Right lobe of liver (tissue), 6 donors: ENCODE results near the gene LIF. TPM values are rescaled to one million over a fixed set of nuclear protein-coding genes. Genes with fewer than 3 reads are reported as not detected.

Experiments used
- ATAC-seq, 4 donors: fragments of 200-7000 bp; cut with Tn5 transposase; one replicate each; pipeline ENCODE4 v1.9.1; 2020; ENCODE audit warnings: mild to moderate bottlenecking in 4 of 4, moderate library complexity in 4 of 4
- DNase-seq, 3 donors: peaks; one replicate each; pipeline ENCODE4 v3.0.0-alpha.2; 2020
- H3K27ac ChIP-seq, 3 donors: fragments of 200-600 bp; one replicate each; pipeline ENCODE4 v1.8.0; 2022
- H3K27me3 ChIP-seq, 2 donors: fragments of 200-600 bp; one replicate each; pipeline ENCODE4 v1.8.0; 2022
- H3K36me3 ChIP-seq, 4 donors: fragments of 200-600 bp; sonication (generic) in 1 of 4; one replicate each; pipeline versions ENCODE4 v1.5.1 to v1.8.0; 2017 to 2022; ENCODE audit warnings: control low read depth in 1 of 4
- H3K4me1 ChIP-seq, 4 donors: fragments of 200-600 bp; sonication (generic) in 1 of 4; one replicate each; pipeline versions ENCODE4 v1.5.1 to v1.8.0; 2017 to 2022; ENCODE audit warnings: control low read depth in 1 of 4
- H3K4me3 ChIP-seq, 3 donors: fragments of 200-600 bp; one replicate each; pipeline ENCODE4 v1.8.0; 2022
- H3K9me3 ChIP-seq, 4 donors: fragments of 200-600 bp; sonication (generic) in 1 of 4; one replicate each; pipeline versions ENCODE4 v1.5.1 to v1.8.0; 2017 to 2022; ENCODE audit warnings: control low read depth in 1 of 4
- CTCF ChIP-seq, 4 donors: fragments of 200-600 bp in 3 of 4; fragments of 450-650 bp in 1 of 4; IDR thresholded peaks; one replicate each; pipeline versions ENCODE4 v1.5.1 to v1.8.0; 2016 to 2022; ENCODE audit warnings: antibody characterized with exemption in 4 of 4, mild to moderate bottlenecking in 2 of 4
- POLR2A ChIP-seq: fragments of 450-650 bp; IDR thresholded peaks from one replicate; pipeline ENCODE4 v1.6.1; 2017; ENCODE audit warnings: antibody characterized with exemption, mild to moderate bottlenecking
- WGBS: methylation state at CpG from one replicate; pipeline ENCODE4 v1.1.6; 2018; ENCODE audit warnings: low coverage, low lambda C conversion rate; ENCODE audit not compliant: insufficient coverage; ENCODE audit errors: missing lambda C conversion rate; 5-methylcytosine and 5-hydroxymethylcytosine counted together
- intact Hi-C, 2 donors: fragments of 100-400 bp; cut with DNase I; formaldehyde crosslinking; loops; one replicate each; pipeline versions ENCODE4 v1.11.2 to v1.14.1; 2022
- total RNA-seq, 6 experiments: library from RNA; depleted of rRNA in 2 of 6; stranded (reverse); fragments of >200 nt in 2 of 6; fragmentation: NEBNext Ultra II Directional in 3 of 6; extraction: Animal tissue kit (Norgen Biotek cat#: 25700) in 3 of 6; gene quantifications; one replicate each; pipeline versions ENCODE4 v1.1.0 to v1.2.4, GENCODE V29; 2016 to 2023
- donor health status: DM: no; HTN: yes; CAD: no.
- donor health status: DM: no; HTN: no; CAD: no.
- donor health status: DM: no; HTN: no; CAD: no.
- donor health status: DM: no; HTN: yes; CAD: no.
- donor health status: DM: no; HTN: yes; CAD: no.

The LIF gene
- total RNA-seq, 6 experiments from 2014 or later = 0.15 to 2.0 (median 1.6) TPM; not detected in 2

DNA sequence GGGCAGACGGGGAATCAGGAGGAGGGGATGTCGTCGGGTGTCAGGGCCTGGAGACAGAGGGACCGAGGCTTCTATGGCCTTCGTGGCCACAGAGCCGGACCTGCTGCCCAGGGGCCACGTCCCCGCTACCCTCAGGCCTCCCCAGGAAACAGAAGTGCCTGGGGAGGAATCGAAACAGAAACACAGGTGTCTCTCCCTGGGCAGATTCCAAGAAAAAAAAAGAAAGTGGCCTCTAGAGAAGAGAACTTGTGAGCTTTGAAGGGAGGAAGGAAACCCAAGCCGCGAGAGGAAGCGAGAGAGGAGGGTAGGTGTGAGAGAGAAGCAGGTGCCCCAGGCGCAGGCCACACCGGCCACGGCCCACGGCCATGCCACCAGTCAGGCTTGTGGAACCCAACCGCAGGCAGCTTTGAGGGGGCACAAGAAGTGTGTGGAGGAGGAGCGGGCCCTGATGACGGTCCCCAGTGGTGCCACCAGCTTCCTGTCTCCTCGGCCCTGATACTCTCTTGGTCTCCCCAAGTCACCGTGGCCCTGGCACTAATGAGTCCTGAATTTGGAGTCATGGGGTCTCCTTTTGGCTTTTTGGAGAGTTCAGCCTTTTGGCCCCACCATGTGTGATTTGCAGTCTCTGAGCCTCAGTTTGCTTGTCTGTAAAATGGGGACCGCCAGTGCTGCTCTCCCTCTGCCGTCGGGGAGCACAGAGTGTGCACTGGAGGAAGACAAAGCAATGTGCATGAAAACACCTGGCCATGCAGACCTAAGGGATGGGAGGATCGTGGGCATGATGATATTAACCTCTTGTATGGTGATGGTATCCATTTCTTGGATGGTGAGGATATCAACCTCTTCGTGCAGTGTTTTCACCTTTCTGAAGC lies 25.2 kb downstream of the LIF start:
- no peaks in the 10 kb centered on the region for H3K27me3 ChIP-seq
- no peak overlapping the region for H3K27ac ChIP-seq
- H3K4me3 ChIP-seq = no peak overlapping the region
- 64% methylated on average over 19 of the region's 26 CpGs for WGBS
- H3K9me3 ChIP-seq = no peaks in the 10 kb centered on the region
- TF ChIP-seq CTCF (IDR thresholded peaks at IDR 0.05) (no peak), POLR2A (no peak)
- DNase-seq (no peak), ATAC-seq (peak; percentile 33 to 55 (median 34))
- intact Hi-C loops = no loop called here
- H3K36me3 ChIP-seq = no peaks in the 10 kb centered on the region
- H3K4me1 ChIP-seq = no peaks in the 10 kb centered on the region

DNA sequence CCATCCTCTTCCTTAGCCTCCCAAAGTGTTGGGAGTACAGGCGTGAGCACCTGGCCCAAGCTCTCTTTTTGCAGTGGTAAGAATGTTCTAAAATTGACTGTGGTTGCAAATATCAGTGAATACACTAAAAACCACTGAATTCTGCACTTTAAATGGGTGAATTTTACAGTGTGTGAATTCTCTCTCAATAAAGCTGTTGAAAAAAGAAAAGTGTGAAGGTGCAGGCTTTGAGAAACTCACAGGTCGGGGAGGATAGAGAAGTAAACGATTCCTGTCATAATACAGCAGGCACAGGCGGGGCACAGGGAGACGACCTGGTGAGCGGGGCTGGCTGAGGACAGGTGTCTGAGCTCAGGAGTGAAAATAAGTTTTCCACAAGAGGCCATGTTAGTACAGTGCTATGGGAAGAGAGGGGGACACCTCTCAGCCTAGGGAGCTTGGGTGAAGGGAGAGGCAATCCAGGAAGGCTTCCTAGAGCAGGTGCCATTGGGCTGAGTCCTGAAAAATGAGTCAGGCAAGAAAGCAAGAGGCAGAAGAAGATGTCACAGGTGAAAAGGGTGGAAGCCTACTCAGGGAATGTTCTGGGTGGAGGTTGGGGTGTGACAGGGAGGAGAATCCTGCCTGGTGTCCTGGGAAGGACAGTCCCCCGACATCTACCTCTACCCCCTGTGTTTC lies 26.1 kb downstream of the LIF start:
- 41% methylated on average over 6 of the region's 7 CpGs for WGBS
- Histone ChIP-seq H3K4me3 (no peak overlapping the region), H3K27ac (no peak overlapping the region), H3K9me3 (no peaks in the 10 kb centered on the region), H3K4me1 (no peaks in the 10 kb centered on the region), H3K36me3 (no peaks in the 10 kb centered on the region), H3K27me3 (no peaks in the 10 kb centered on the region)
- TF ChIP-seq CTCF (IDR thresholded peaks at IDR 0.05) (no peak), POLR2A (no peak)
- ATAC-seq = peak in 1 of 4 donors; percentile 19
- DNase-seq = no peak
- intact Hi-C loops = no loop called here

DNA sequence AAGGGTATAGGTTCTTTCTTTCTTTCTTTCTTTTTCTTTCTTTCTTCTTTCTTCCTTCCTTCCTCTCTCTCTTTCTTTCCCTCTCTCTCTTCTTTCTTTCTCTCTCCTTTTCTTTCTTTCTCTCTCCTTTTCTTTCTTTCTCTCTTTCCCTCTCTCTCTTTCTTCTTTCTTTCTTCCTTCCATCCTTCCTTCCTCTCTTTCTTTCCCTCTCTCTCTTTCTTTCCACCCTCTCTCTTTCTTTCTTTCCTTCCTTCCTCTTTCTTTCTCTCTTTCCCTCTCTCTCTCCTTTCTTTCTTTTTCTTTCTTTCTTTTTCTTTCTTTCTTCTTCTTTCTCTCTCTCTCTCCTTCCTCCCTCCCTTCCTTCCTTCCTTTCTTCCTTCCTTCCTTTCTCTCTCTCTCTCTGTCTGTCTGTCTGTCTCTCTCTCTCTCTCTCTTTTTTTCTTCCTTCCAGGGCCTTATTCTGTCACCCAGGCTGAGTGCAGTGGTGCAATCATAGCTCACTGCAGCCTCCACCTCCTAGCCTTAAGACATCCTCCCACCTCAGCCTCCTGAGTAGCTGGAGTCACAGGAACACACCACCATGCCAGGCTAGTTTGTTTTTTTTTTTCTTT lies 26.8 kb downstream of the LIF start:
- Histone ChIP-seq H3K27ac (no peak overlapping the region), H3K36me3 (no peaks in the 10 kb centered on the region), H3K4me3 (no peak overlapping the region), H3K4me1 (no peaks in the 10 kb centered on the region), H3K27me3 (no peaks in the 10 kb centered on the region), H3K9me3 (no peaks in the 10 kb centered on the region)
- ATAC-seq (no peak), DNase-seq (no peak)
- intact Hi-C loops = no loop called here
- TF ChIP-seq CTCF (IDR thresholded peaks at IDR 0.05) (no peak), POLR2A (no peak)

DNA sequence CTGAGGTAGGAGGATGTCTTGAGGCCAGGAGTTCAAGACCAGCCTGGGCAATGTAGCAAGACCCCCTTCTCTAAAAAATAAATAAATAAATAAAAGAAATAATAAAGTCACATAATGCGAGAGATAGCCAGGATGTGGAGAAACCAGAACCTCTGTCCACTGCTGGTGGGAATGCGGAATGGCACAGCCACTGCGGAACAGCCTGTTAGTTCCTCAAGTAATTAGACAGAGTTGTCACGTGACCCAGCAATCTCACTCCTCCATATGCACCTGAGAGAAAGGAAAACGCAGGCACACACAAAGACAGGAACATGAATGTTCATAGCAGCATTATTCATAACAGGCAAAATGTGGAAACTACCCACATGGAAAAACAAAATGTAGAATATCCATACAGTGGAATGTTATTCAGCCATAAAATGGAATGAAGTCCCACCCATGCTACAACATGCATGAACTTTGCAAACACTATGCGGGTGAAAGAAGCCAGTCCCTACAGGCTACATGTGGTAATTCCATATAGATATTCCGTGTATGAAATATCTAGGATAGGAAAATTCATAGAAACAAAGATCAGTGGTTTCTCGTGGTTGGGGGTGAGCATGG lies 27.4 kb downstream of the LIF start:
- 65% methylated on average over 8 of the region's 8 CpGs for WGBS
- no peak for DNase-seq
- H3K36me3 ChIP-seq = no peaks in the 10 kb centered on the region
- no peaks in the 10 kb centered on the region for H3K4me1 ChIP-seq
- no peaks in the 10 kb centered on the region for H3K9me3 ChIP-seq
- TF ChIP-seq POLR2A (no peak), CTCF (IDR thresholded peaks at IDR 0.05) (no peak)
- H3K27ac ChIP-seq = no peak overlapping the region
- no peak overlapping the region for H3K4me3 ChIP-seq
- H3K27me3 ChIP-seq = no peaks in the 10 kb centered on the region
- ATAC-seq = no peak
- intact Hi-C loops = no loop called here
